Choroid plexus epithelial cell (primary cell): Measurements from ENCODE around the gene FUS.
"Not testable (repeated sequence)": the region's sequence is repeated elsewhere in the genome, so short reads cannot be mapped to it uniquely, and the experiment has no call there.

Experiments
- DNase-seq: peaks from one replicate; pipeline ENCODE4 v3.0.0-alpha.2; 2010; ENCODE audit warnings: low read depth
- H3K4me3 ChIP-seq: 2 replicates; pipeline ENCODE4 v1.5.1; 2011; ENCODE audit warnings: low read depth, mild to moderate bottlenecking, control low read depth, low read length, moderate library complexity
- CTCF ChIP-seq: conservative IDR thresholded peaks from 2 replicates; pipeline ENCODE4 v1.5.1; 2011; ENCODE audit warnings: low read depth, mild to moderate bottlenecking, control low read depth, inconsistent platforms, low read length, moderate library complexity

FUS gene

DNA sequence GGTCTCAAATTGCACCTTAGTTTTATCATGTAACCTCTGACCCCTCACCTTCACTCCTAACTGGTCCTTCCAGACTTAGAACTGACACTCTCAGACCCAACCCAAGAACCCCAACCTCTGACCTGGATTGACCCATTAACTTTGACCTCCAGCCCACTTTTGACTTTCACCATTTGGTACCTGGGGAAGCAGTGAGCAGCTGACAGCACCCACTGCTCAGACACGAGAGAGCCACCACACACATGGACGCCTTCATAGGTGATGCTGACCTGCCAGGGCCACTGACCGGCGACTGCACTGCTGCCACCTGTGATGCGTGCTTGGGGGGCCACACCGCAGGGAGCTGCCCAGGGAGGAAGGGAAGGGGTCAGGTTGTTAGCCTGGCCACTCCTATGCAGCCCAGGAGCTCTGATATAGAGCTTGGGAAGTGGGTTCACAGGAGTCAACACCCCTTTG lies 46.9 kb upstream of the FUS start:
- no peak overlapping the region for H3K4me3 ChIP-seq
- DNase-seq: no peak
- TF ChIP-seq CTCF: no peak

DNA sequence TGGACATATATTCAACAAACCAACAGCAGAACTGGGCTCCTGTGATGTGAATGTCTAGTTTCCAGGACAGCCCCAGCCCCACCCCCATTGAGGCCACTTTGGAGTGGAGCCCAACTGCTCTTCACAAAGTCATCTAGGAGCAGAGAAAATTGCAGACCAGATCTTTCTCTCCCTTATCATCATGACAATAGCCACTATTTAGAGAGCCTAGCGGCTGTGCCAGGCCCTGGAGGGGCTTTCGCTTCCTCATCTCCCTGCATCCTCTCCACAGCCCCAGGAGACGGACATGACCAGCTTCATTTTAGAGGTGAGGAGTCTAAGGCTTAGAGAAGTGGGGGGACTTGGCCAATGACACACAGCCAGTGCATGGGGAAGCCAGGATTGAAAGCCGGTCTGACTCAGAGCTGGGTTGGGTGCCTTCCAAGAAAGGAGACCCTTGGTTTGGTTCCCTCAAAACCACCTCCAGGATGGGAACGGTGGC lies 45.8 kb upstream of the FUS start:
- no peak overlapping the region for H3K4me3 ChIP-seq
- DNase-seq: no peak
- no peak for TF ChIP-seq CTCF

DNA sequence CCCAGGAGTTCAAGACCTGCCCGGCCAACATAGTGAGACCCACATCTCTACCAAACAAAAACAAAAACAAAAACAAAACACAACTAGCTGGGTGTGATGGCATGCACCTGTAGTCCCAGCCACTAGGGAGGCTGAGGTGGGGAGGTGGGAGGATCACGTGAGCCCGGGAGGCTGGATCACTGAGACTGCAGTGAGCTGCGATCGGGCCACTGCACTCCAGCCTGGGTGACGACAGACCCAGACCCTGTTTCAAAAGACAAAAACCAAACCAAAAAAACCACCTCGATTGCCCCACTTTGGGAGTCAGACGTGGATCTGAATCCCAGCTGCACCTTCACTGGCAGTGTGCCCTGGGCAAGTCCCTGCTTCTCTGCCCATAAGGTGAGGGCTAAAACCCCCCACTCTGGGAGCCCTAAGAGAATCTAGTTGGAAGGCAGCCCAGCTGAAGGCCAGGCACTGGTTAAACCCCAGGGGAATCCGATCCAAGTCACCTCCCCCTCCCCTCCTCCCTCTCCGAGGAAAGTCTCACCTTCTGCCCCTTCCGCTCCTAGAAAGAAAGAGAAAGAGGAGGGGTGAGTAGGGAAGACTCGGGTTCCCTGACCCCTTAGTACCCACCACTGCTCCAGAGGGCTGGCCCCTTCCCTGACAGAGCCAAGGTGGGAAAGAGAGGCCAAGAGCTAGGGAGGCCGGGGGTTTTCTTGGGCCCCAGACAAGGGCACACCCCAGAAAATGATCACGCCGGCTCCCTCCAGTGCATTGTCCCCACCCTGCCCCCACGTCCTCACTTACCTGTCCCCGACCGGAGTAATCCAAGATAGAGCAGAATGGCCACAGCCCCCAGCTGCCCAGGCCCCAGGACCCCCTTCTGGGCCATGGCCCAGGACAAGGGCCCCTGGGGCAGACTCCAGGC lies 45.1 kb upstream of the FUS start:
- no peak for TF ChIP-seq CTCF
- no peak overlapping the region for H3K4me3 ChIP-seq
- no peak for DNase-seq

- no peak for DNase-seq
- TF ChIP-seq CTCF: no peak
- H3K4me3 ChIP-seq: no peak within 1 kb of the TSS
Observed at GRCh38 chr16:31135535-31136286, 44.2 kb upstream of the FUS start, which contains the start of gene PRSS8. TSS of gene PRSS8 (minus strand) at chr16:31135727. CDS start at chr16:31135498, 229 bp downstream.

DNA sequence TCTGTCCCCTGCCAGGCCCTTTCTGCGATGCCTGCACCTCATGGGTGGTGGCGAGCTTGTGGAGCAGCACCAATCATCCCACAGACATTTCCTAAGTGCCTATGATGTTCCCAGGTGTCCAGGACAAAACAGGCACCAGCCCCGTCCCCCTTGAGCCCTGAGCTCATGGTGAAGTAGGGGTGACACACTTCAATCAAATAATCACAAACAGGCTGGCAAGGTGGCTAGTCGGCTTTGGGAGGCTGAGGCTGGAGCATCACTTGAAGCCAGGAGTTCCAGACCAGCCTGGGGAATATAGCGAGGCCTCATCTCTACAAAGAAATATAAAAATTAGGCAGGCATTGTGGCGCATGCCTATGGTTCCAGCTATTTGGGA lies 43.7 kb upstream of the FUS start:
- no peak for DNase-seq
- TF ChIP-seq CTCF: no peak
- H3K4me3 ChIP-seq: no peak overlapping the region

- DNase-seq, H3K4me3 ChIP-seq: not testable (repeated sequence)
Observed at GRCh38 chr16:31136822-31137499, 43.0 kb upstream of the FUS start.
